ENCODE results near the gene ZNF319.
"Not testable (repeated sequence)": the region's sequence is repeated elsewhere in the genome, so short reads cannot be mapped to it uniquely, and the experiment has no call there.

Gene ZNF319

DNA sequence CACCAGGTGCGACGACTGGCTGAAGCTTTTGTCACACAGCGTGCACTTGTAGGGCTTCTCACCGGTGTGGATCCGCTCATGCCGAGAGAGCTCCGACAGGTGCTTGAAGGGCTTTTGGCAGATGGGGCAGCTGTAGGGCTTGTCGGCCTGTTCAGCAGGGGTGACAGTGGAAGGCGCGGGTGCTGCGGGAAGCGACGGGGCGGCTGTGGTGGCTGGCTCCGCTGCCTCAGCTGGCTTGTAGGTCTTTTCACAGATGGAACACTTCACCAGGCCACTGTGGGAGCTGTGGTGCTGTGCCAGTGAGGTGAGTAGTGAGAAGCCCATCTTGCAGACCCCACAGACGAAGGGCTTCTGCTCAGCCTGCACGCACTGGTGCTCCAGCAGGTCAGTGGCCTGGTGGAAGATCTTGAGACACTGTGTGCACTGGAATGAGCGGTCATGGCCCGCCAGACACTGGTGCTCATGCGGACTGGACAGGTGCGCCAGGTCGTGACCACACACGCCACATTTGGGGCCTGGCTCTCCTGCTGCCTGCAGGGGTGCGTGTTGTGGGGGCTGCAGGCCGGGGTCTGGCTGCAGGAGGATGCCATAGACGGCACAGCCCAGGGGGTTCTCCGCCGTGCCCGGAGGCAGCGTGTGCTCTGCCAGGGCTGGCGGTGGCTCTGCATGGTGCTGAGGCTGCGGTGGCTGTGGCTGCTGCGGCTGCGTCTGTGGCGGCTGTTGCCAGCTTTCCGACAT is 2.8 kb downstream of the ZNF319 start:
- no peak for DNase-seq (ENCODE audit: low spot score)

DNA sequence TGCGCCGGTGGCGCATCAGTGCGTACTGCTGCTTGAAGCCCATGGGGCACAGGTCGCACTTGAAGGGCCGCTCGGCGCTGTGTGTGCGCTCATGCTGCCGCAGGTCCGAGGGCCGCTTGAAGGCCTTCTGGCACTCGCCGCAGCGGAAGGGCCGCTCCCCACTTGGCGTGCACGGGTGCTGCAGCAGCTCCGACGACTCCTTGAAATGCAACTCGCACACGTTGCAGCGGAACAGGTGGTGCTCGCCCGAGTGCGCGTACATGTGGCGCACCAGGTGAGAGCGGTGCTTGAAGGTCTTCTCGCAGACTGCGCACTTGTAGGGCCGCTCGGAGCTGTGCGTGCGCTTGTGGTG is 3.3 kb downstream of the ZNF319 start:
- no peak for DNase-seq (ENCODE audit: low spot score)

DNA sequence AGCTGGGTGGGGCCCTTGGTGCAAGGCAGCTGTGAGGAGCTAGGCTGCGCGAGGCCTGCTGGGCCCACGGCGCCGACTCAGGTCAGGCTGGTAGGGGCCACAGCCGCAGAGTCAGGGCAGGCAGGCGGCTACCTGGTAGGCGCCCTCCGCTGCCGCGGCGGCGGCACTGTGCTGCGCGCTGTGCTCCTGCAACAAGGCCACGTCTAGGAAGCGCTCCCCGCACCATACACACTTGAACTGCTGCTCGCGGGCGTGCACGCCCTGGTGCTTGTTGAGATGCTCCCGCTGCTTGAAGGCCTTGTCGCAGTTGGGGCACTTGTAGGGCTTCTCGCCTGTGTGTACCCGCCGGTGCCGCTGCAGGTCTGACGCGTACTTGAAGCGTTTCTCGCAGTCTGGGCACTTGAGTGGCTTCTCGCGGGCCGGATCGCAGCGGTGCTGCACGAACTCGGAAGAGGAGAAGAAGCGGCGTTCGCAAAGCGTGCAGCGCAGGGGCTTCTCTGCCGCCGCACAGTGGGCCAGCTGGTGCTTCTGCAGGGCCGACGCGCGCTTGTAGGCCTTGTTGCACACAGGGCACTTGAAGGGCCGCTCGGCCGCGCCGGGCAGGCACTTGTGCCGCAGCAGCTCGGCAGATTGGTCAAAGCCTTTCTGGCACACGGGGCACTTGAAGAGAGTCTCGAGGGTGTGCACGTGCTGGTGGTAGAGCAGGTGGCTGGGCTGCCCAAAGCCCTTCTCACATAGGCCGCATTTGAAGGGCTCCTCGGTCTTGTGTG is 3.9 kb downstream of the ZNF319 start:
- no peak for DNase-seq (ENCODE audit: low spot score)

DNA sequence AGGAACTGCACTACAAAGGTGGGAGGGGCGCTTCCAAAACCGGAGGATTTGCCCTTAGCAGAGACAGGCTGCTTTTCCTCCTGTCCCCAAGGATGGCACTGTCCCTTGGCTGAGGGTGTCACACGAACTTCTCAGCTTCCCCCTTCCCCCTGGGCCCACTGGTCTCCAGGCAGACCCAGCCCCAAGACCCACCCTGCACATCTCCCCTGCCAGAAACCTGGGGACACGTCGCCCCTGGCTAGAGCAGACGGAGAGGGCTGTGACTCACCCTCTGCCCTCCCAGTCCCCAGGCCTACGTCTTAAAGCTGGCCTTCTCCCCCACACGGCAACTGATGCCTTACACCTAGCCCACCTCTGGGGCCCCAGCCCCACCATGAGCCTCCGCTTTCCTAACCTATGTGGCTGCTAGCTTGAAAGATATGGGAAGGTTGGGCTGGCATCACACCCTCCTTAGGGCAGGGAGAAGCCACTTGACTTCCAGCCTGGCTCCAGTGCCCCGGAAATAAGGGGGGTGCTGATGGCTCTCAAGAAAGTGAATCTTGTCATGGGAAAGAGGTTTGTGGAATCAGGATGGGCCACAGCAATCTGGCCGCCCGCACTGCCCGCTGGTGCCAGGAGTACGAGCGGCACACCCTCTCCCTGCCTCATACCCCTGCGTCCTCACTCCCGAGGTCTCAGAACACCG is 4.6 kb downstream of the ZNF319 start:
- DNase-seq (ENCODE audit: low spot score), result no peak

DNA sequence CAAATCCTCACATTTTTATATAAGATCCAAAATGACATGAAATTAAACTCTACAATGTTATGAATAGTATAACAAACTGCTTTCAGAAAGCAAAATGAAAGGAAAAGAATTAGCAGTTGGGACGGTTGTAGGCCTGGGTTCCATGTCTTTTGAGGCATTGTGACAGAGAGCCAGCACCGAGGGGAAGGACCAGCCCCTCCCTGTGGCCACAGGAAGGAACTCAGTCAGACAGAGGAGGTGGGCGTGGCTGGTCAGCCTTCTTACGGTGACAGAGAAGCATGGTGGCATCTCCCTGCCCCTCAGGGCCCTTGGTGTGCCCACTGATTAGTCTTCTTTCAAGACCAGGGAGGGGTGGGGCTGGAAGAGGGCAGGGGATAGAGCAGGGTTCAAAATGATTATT is 5.7 kb downstream of the ZNF319 start:
- DNase-seq (ENCODE audit: low spot score), result peak; percentile 75

DNA sequence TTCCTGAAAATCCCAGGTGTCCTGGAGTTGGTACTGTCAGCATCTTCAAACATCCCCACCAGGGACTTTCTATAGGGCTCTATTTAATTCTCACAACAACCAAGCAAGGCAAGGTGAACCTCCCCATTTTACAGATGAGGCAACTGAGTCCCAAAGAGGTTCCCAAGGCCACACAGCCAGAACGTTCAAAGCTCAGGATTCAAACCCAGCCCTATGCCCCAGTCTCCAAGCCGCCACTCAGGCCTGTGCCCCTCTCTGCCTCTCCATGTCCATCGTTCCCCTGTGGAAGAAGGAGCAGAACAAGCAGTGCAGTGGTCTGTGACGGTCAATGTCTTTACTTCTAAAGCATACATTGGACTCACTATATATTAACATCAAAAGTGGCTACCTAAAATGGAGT is 6.1 kb downstream of the ZNF319 start:
- no peak for DNase-seq (ENCODE audit: low spot score)

DNA sequence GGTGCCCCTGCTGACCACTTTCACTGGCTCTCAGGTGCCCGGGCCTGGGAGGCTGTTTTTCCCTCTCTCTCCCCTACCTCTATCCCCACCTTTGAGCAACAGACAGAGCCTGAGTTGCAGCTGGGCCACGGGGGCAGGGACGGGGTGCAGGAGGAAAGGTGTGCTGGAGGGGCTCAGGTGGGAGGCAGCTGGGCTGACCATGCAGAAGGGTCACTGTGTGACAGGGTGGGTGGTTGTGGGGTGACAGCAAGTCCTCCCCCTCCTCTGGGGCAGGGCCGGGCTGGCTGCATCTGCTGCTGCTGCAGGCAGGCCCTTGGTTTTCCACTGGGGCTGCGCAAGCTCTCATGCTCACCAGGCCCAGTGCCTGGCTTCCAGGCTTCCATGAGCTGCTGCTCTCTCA is 6.6 kb downstream of the ZNF319 start:
- DNase-seq (ENCODE audit: low spot score), result no peak

DNA sequence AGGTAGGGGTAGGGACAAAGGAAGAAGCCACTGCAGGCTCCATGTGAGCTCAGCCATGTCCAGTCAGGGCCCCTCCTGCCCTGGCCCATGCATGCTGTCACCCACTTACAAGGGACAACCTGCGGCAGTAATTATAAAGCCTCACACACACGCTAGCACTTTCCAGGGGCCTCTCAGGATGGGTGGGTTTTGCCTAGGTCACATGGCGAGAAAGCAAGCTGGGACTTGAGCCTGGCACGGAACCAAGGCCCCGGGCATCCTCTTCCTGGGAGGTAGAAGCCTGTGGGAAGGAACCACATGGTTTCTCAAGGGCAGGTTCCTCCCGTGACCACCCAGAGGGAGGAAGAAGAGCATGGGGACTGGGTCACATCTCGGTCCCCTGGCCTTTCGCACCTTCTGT is 7.0 kb downstream of the ZNF319 start:
- no peak for DNase-seq (ENCODE audit: low spot score)

DNA sequence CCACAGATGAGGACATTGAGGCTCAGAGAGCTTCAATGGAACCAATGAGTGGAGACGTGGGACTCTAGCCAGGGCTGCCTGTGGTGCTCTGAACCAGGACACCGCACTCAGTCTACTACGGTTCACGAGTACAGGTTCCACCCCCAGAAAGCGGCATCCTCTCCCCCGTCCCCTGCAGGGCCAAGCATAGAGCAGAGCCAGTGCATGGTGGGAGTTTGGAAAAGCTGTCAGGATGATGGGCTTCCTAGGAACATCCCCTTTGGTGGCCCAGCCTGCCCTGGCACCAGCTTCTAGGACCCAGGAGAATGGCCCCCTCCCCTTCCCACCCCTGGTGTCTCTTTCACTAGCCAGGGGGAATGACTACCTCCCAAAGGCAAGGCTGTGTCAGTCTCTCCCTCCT is 8.4 kb downstream of the ZNF319 start:
- no peak for DNase-seq (ENCODE audit: low spot score)

DNA sequence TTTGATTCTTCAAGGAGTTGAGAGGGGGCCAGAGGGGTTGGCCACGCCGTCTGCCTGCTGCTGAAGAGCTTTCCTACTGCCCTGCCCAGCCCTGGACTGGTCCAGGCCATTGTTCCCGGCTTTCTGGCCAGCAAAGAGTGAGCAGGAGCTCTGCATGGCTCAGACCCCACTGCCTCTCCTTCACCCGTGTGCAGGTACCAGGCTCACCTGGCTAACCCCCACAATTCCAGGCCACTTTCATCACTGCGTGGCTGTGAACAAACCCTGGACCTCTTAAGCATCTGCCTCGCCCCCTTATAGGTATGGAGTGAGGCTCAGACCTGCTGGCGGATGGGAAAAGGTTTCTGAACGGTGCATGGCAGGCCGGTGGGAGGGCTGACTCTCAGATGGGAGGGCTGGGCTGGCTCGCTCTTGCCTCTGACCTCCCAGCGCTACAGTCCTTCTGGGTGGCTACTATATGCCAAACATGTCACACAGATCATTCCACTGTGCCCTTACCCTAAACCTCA is 8.9 kb downstream of the ZNF319 start:
- DNase-seq (ENCODE audit: low spot score), result no peak

DNA sequence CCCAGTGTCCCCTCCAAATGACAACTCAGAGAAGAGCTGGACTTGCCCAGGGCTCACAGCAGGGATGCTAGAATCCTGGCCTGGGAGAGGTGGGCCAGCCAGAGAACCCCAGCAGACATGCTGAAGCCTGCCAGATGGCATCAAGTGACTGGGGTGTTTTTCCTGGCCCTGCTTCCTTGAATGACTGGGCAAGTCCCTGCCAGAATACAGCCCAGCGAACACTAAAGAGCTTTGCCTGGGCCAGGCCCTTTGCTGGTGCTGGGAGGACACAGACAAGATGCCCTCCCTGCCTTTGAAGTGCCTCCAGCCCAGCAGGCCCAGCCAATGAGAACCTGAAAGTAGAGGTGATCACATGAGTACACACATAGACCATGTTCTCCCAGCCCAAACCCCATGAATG is 11.5 kb downstream of the ZNF319 start:
- DNase-seq (ENCODE audit: low spot score), result no peak

DNA sequence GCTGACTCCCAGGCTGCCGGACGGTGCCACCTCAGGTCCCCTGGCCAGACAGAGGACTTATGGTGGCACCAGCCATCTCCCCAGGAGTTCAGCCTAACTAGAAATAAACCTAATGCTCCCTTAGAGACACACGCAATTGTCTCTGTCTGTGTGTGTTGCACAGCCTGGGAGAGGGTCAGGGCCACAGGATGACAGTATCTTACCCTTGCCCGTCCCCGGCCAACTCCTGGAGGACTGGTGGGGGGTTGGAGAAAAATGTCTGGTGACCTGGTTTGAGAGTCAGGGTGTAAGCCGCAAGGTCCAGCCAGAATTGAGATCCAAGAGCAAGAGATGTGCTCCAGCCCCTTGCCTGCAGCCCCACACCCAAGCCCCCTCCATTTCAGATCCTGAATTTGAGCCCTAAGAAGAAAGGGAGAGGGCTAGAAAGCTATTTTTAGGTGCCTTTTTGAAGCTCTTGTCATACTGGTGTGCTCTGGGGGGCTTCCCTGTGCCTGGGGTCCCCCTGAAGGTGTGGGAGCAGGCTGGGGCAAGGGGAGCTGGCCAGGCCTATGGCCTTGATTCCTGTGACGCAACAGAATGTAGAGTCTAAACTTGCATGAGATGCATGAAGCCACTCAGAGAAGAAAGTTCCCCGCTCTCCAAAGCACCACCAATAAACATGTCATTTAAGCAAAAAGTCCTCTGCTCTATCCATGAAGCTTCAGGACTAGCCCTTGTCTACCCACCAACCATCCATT is 12.9 kb downstream of the ZNF319 start:
- DNase-seq (ENCODE audit: low spot score), result no peak

DNA sequence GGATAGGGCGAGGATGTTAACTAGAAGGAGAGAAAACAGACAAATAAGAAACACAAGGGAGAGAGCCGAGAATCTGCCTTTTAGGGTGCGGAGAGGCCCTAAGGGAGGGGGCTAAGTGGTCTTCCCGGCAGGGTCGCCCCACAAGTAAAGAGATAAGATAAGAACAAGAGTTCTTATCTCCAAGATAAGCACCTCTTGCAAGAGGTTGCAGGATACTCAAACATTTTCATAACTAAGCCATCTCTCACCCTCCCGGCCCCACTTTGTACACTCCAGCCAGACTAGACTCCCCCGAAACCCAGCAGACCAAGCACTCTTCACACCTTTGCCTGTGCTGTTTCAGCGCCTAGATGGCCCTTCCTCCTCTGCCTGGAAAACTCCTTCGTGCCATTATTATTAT is 14.3 kb downstream of the ZNF319 start:
- DNase-seq (ENCODE audit: low spot score), result no peak

DNA sequence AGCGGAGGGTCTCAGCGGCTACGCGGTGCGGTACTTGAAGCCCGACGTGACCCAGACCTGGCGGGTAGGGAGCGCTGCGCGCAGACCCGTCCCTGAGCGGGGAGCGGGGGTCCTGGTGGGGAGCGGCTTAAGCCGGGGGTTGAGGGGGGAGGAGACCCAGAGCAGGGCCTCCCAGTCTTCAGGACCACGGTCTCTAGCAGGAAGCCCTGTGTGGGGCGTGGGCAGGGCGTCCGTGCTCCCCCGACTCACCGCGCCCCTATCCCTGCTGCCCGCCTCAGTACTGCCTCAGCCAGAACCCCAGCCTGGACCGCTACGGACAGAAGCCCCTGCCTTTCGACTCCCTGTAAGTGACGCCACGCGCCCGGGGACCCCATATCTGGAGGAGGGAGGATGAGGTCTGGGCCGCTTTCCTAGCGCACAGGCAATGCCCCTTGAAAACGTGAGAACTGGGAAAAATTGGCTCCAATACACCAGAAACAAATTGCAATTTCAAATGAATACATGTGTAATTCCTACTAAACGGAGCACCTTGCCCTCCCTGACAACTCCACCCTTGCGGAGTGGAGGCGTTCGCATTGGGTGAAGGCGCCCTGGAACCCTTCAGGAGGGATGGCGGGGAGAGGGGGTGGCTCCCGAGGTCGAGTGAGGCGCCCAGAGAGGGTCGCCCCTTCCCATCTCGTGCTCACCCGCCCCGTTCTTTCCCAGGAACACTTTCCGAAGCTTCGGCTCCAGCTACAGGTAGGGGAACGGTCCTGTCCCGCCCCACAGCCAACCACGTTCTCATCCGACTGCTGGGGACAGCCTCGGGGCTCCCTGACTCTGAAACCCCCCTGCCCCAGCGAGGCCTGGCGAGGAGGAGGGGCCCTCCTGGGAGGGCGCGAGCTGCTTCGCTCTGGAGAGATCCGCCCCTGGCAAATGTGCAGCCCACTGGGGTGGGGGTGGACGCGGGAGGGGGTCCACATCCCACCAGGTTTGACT is 15.0 kb downstream of the ZNF319 start:
- DNase-seq (ENCODE audit: low spot score), result no peak

DNA sequence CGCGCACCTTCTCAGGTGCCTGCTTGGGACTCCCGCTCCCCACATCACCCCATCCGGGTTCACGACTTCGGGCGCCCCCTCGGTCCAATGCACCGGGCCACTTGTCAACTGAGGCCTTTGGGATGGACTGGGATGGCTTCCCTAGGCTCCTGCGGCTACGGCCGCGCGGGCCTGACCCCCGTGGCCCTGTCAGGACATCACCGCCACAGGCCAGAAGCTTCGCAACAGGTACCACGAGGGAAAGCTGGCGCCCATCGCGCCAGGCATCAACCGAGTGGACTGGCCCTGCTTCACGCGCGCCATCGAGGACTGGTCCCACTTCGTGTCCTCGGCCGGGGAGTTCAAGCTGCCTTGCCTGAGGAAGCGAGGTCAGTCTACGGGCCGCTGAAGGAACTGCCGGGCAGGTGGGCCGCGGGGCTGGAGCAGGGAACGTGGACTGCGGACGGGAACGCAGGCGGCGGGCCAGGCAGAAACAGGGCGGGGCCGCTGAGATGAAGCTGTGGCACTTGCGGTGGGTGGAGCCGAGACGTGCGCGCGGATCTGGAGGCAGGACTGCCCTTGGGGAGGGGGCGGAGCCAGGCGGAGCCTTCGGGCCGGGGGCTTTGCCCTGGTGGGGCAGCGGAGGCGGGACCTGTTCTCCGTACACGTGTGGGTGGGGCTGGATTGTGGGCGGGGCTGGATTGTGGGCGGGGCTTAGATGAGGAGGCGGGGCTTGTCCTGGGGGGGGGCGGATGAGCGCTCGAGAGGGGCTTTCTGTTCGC is 15.8 kb downstream of the ZNF319 start:
- no peak for DNase-seq (ENCODE audit: low spot score)

DNA sequence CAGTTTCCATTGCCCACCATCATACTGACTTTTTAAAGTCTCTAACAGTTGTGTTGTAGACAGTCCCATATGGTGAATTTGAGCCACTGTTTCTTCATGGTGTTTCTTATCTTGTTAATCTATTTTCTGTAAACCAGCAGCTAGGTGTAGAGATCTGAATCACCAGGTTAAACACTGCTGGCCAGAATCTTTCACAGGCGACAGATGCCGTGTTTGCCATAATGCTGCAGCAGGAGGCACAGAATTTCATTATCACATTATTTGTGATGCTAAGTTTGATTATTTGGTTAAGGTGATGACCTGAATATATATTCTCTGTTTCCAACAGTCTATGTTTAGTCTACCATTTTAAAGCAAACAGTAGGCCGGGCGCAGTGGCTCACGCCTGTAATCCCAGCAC is 18.1 kb downstream of the ZNF319 start:
- DNase-seq (ENCODE audit: low spot score), result no peak

DNA sequence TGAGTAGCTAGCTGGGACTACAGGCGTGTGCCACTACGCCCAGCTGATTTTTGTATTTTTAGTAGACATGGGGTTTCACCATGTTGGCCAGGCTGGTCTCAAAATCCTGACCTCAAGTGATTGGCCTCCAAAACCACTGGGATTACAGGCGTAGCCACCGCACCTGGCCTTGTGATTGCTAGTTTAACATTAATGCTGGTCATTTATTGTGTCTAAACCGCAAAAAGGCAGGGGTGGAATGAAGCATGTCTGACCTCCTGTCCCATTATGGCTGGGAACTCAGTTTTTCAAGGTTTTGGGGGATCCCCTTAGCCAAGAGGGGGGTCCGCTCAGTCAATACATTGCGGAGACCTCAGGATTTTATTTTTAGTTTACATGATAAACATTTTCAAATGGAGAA is 18.8 kb downstream of the ZNF319 start:
- no peak for DNase-seq (ENCODE audit: low spot score)

DNA sequence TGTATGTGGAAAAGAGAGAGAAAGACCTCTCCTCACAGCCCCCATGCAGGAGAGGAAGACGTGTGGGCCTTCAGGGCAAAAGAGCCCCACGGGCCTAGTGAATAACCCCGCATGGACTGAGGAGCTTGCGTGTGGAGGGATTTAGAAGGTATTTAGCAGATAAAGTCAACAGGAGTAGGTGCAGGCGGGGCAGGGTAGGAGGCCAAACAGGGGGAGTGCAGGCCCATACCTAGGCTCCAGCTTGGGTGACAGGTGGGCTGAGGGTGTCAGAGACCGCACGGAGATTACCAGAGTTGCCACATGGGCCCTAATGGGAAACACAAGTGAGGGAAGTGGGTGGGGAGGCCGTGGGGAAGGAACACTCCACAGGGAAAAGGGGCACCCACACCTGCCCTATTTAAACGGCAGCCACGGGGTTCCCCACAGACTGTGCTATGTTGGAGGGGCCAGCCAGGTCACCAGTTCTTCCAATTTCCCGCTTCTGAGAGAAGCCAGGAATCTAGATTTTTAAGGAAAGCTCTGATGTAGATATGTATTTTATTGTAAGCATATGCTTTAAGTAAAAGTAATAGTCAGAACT is 21.4 kb downstream of the ZNF319 start:
- DNase-seq (ENCODE audit: low spot score), result no peak

DNA sequence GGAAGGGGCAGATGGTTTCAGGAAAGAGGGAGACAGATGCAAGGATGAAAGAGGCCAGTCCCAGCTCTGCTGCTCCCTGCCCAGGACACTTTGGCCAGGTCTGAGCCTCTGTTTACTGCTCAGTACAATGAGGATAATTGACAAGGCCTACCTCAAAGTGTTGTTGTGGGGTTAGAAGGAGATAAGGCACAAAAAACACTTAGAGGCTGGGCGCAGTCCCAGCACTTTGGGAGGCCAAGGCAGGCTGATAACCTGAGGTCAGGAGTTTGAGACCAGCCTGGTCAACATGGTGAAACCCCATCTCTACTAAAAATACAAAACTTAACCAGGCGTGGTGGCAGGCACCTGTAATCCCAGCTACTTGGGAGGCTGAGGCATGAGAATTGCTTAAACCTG is 22.4 kb downstream of the ZNF319 start:
- DNase-seq (ENCODE audit: low spot score), result not testable (repeated sequence)

Measured in HuH-7.5 (cell line).